ENCODE data around the gene KCTD18.

Gene KCTD18

GRCh38 chr2:200484934-200485333, 24.9 kb downstream of the KCTD18 start:
- DNase-seq (ENCODE audit: low read depth): peak; percentile 32

GRCh38 chr2:200483729-200484198, 26.1 kb downstream of the KCTD18 start:
- DNase-seq (ENCODE audit: low read depth): peak; percentile 8

DNA sequence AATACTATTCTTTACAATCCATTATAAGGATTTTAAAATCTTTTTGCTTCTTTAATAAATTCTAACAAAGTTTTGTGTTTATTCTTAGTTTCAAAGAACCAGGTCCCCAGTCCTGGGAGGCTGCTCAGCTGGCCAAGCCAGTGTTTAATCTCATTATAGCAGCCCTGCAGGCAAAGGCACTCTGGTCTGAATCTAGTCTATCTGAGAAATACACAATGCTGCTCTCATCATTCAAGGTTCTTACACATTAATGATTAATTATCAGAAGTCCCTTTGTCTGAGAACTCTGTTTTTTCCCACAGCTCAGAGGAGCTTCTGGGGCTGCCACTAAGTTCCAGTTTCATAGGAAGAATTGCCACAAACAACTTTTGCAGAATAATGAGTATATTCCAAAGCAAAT, 27.7 kb downstream of the KCTD18 start:
- DNase-seq (ENCODE audit: low read depth): no peak

- DNase-seq (ENCODE audit: low read depth): peak; percentile 83
Measured at GRCh38 chr2:200479692-200480265, 30.1 kb downstream of the KCTD18 start.

DNA sequence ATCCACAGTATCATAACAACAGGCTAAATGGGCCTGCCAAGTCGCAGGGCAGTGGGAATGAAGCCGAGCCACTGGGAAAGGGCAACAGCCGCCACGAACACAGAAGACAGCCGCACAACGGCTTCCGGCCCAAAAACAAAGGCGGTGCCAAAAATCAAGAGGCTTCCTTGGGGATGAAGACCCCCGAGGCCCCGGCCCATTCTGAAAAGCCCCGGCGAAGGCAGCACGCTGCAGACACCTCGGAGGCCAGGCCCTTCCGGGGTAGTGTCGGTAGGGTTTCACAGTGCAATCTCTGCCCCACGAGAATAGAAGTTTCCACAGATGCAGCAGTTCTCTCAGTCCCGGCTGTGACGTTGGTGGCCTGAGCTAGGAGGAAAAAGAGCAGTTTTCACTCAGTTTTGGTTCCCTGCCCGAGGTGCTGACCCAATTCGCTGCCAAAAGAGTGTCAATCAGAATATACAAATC, 32.2 kb downstream of the KCTD18 start:
- no peak for DNase-seq (ENCODE audit: low read depth)

DNA sequence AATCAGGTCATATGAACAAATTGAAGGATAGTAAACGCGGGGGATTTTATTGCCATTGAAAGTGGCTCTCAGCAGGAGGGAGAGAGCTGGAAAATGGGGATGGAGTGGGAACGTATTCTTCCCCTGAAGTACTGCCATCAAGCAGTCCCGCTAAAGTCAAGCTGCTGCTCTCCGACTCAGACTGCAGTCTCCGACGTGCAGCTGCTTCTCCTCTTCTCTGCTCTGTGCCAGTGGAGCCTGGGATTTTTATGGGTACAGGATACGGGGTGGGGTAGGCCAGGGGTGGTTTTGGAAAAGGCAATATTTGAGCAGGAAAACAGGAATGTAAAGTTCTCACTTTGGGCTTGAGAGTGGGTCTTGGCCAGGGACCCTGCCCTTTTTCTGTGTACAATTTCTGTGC, 33.0 kb downstream of the KCTD18 start:
- no peak for DNase-seq (ENCODE audit: low read depth)

DNA sequence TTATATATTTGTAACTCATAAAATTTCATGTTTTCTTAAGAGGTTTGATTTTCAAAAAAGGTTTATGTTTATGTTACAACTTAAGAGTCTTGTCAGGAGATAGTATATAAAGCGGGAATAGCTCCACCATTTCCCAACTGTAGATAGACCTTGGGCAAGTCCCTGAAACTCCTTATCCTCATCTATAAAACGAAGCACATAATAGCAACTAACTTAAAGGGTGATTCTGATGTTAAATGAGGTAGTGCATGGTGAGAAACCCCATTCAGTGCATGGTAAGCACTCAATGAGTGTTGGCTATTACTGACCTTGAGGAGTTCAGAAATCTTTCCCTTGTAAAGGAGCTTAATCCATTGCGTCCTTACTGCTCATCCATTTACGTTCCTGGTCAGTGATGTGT, 34.1 kb downstream of the KCTD18 start:
- no peak for DNase-seq (ENCODE audit: low read depth)

GRCh38 chr2:200472853-200473464, 36.9 kb downstream of the KCTD18 start:
- no peak for DNase-seq (ENCODE audit: low read depth)

GRCh38 chr2:200471928-200472645, 37.8 kb downstream of the KCTD18 start:
- no peak for DNase-seq (ENCODE audit: low read depth)

DNA sequence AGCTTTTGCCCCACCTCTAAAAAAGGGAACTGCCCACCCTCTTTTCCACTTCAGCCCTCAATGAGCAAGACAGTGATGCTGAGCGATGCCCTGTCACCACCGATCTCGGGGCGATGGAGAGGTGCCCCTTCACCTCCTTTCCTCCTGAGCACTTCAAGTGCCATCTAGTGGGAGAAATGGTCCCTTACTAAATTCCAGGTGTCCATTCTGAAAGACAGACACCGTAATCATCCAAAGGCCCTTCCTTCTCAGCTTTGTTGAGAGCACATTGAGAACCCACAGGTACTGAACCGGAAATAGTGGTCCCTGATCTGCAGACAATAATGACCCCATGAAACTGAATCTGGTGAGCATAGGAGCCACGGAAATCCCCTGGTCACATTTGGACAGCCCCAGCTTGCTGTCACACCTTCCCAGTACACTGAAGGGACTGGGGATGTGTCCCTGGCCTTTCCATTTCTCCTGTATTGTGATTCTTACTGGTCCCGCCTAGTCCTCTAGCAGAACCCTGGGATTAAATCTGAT, 38.5 kb downstream of the KCTD18 start:
- peak; percentile 36 for DNase-seq (ENCODE audit: low read depth)

GRCh38 chr2:200470230-200470629, 39.6 kb downstream of the KCTD18 start:
- no peak for DNase-seq (ENCODE audit: low read depth)

- peak; percentile 33 for DNase-seq (ENCODE audit: low read depth)
Measured at GRCh38 chr2:200469708-200470211, 40.1 kb downstream of the KCTD18 start.

- no peak for DNase-seq (ENCODE audit: low read depth)
Measured at GRCh38 chr2:200467806-200468681, 41.8 kb downstream of the KCTD18 start.

DNA sequence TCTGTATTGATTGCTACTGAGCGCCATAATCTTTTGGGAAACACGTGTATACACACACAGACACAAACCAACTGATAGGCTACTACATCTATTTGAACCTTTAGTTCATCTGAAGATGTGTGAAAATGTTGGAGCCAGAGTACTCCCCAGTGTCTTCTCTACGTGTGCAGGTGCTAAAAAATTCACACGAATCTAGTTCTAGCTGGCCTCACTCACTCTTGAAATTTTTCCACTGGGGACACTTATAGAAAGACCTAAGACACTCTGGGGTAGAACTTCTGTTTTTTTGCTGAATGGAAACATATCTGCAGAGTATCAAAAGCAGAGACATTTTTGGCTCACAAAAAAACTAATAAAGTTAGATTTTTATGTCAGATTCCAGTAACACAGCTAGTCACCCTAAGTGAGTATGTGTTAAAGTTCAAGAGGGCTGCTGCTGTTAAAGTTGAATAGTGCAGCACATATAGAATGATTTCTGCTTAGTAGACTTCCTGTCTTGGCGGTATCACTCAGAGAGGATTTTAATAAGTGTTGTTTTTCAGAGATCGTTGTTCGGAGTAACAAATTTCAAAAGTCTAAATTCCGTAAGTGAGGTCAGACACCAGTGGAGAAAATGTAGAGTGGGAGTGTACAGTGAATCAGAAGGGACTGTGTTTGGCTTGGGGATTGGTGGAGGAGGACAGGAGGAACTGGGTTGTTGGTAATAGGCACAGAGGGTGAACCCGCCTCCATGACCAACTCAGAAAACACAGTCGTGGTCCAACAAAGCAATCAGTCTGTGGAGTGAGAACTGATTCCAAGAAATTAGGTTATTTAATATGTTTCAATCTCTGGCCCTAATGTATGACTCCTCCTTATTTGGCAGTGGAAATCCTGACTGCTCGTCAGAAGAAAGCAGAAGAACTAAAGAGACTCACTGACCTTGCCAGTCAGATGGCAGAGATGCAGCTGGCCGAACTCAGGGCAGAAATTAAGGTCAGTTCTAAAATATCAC, 43.1 kb downstream of the KCTD18 start:
- peak; percentile 39 for DNase-seq (ENCODE audit: low read depth)

DNA sequence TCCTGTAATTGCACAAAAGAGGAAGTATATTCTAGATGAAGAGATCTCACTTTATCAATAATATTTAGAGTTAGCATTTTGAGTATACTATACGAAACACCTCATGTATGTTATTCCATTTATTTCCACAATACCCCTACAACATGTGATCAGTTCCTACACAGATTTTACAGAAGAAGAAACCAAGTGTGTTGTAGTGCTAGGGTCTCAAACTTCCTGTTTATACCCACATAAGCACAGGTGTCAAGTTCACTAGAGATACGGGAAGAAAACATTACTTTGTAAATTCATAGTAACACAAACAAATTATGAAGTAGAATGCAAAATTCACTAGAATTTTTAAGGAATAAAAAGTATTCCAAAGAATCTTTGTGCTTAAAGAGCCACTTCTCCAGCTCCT, 46.4 kb downstream of the KCTD18 start:
- no peak for DNase-seq (ENCODE audit: low read depth)

DNA sequence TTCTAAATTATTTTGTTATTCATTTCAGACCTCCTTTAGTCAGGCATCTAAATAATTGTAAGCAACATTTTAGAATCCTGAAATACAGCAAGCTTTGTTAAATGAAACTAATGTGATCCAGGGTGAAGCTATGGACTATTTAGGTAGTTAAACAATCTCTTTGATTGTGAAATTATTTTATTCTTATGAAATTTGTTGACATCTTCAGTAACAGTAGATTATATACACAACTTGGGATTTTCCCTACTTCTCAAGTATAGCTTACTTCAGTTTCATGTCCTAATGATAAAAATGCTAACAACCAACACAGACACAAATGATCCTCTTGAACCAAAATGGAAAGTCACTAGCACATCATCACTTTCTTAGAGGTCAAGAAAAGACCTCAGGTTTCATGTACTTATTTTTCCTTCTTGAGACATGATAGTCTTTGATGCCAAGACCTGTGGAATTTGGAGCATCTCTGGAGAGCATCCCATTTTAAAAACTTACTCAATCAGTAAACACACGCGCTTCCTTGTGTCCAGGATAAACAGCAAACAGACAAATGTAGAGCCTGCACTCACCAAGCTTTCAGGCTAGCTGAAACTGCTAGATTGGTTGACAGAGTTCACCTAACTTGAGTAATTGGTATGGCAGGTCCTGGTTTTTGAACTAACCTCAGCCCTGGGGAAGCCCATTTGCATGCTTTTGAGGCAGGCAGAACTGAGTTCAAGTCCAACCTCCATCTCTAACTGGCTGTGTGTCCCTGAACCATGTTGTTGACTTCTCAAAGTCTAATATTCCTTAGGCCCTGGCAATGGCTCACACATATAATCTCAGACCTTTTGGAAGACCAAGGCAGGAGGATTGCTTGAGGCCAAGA, 47.8 kb downstream of the KCTD18 start:
- DNase-seq (ENCODE audit: low read depth): no peak

GRCh38 chr2:200459101-200459500, 50.8 kb downstream of the KCTD18 start:
- no peak for DNase-seq (ENCODE audit: low read depth)

DNA sequence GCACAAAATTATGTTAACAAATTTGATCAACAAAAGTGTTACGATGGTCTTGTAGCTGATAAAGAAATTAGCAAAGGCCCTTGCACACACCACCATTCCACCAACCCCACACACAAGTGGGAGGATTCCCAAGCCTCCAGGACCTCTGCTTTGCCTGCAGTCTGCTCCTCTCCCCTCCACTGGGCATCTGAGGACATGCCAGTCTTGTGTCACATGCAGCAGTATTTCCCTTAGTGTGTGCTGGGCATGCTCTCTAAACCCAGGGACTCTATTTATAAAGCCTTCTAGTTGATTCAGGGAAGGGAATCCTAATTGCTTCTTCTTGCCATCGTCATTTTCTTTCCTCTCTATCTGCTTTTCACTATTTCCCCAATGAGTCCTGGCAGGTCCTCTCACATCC, 53.3 kb downstream of the KCTD18 start:
- DNase-seq (ENCODE audit: low read depth): no peak

GRCh38 chr2:200455958-200456421, 53.9 kb downstream of the KCTD18 start:
- DNase-seq (ENCODE audit: low read depth): no peak
